HEK293T (cell line): ENCODE results near the gene NRXN2.

ENCODE experiments used
- CTCF ChIA-PET: fragments of 350-600 bp; formaldehyde crosslinking; extraction: SDS; loops from one replicate; lab custom pipeline; 2021; ENCODE audit warnings: antibody characterized with exemption, inconsistent platforms; lab: Yijun Ruan, JAX
- POLR2A ChIA-PET: fragments of 350-600 bp; formaldehyde crosslinking; extraction: SDS; loops from one replicate; lab custom pipeline; 2020; ENCODE audit warnings: antibody characterized with exemption, inconsistent platforms; lab: Yijun Ruan, JAX
- DNase-seq: peaks from one replicate; pipeline ENCODE4 v3.0.0; 2012; ENCODE audit warnings: mixed read lengths; ENCODE audit errors: extremely low spot score
- ARNT ChIP-seq: fragments of 450-650 bp; IDR thresholded peaks from 2 replicates; pipeline ENCODE4 v1.6.1; 2017; ENCODE audit warnings: mild to moderate bottlenecking
- BHLHE40 ChIP-seq: fragments of 450-650 bp; IDR thresholded peaks from 2 replicates; pipeline ENCODE4 v1.6.1; 2016; ENCODE audit warnings: mild to moderate bottlenecking, moderate library complexity, borderline replicate concordance
- CTBP1 ChIP-seq: fragments of 450-650 bp; IDR thresholded peaks from 2 replicates; pipeline ENCODE4 v1.6.1; 2016; ENCODE audit warnings: borderline replicate concordance
- ELF4 ChIP-seq: fragments of 450-650 bp; IDR thresholded peaks from 2 replicates; pipeline ENCODE4 v1.6.1; 2017; ENCODE audit warnings: antibody characterized with exemption
- FOXA1 ChIP-seq: fragments of 450-650 bp; IDR thresholded peaks from 2 replicates; pipeline ENCODE4 v1.6.1; 2016; ENCODE audit warnings: mild to moderate bottlenecking
- FOXK2 ChIP-seq: fragments of 450-650 bp; IDR thresholded peaks from 2 replicates; pipeline ENCODE4 v1.6.1; 2016; ENCODE audit warnings: mild to moderate bottlenecking
- FOXM1 ChIP-seq: fragments of 450-650 bp; IDR thresholded peaks from 2 replicates; pipeline ENCODE4 v1.6.1; 2017; ENCODE audit warnings: mild to moderate bottlenecking, borderline replicate concordance
- HDGF ChIP-seq: fragments of 450-650 bp; IDR thresholded peaks from 2 replicates; pipeline ENCODE4 v1.6.1; 2017; ENCODE audit warnings: antibody characterized with exemption, borderline replicate concordance
- L3MBTL2 ChIP-seq: fragments of 450-650 bp; conservative IDR thresholded peaks from 2 replicates; pipeline ENCODE4 v1.6.1; 2016; ENCODE audit warnings: mild to moderate bottlenecking
- LEF1 ChIP-seq: fragments of 450-650 bp; IDR thresholded peaks from 2 replicates; pipeline ENCODE4 v1.6.1; 2017; ENCODE audit warnings: mild to moderate bottlenecking, borderline replicate concordance
- NFRKB ChIP-seq: fragments of 450-650 bp; IDR thresholded peaks from 2 replicates; pipeline ENCODE4 v1.6.1; 2016; ENCODE audit warnings: mild to moderate bottlenecking, moderate library complexity
- SP1 ChIP-seq: fragments of 450-650 bp; IDR thresholded peaks from 2 replicates; pipeline ENCODE4 v1.6.1; 2017
- SUZ12 ChIP-seq: fragments of 450-650 bp; IDR thresholded peaks from 2 replicates; pipeline ENCODE4 v1.6.1; 2016; ENCODE audit warnings: mild to moderate bottlenecking
- TARDBP ChIP-seq: fragments of 450-650 bp; IDR thresholded peaks from 2 replicates; pipeline ENCODE4 v1.6.1; 2016
- ZNF384 ChIP-seq: fragments of 450-650 bp; IDR thresholded peaks from 2 replicates; pipeline ENCODE4 v1.6.1; 2016
- TF ChIP-seq, protein P1 (sequence below): fragments of 450-650 bp; IDR thresholded peaks from 2 replicates; pipeline ENCODE4 v1.6.1; 2016

NRXN2 gene

DNA sequence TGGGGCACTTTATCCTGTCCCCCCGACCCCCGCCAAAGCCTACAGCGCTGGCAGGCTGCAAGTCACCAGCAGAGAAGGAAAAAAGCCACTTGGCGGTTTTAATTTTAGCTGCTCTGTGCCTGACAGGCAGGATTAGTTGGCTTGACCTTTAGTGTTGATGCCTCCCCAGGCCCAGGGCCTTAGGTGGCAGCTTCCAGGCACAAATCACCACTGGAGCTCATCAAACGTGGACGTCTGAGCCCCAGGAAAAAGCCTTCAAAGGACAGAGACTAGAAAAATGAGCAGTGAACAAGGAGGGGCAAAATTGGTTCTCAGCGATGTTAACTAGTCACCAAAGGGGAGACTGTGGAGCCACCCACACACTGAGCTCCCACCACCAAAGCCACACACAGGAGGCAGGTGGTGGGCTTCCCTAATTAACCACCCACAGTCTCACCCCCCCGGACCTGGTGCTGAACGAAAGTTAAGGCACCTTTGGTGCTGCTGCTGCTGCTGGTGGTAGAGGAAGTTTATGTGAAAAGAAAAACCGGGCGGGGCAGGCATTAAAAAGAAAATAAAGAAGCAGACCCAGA is 41.1 kb upstream of the NRXN2 start:
- CTCF ChIA-PET, result no interaction called here
- DNase-seq, result no peak
- no peak for TF ChIP-seq TARDBP
- TF ChIP-seq FOXA1, result no peak
- POLR2A ChIA-PET, result interaction anchor here (0.8 to 2.0 kb wide), 4 partner anchors 9 to 20 kb away, joined by 3 to 11 read pairs (median 4); partner anchors contain the start of genes RASGRP2 and SF1

DNA sequence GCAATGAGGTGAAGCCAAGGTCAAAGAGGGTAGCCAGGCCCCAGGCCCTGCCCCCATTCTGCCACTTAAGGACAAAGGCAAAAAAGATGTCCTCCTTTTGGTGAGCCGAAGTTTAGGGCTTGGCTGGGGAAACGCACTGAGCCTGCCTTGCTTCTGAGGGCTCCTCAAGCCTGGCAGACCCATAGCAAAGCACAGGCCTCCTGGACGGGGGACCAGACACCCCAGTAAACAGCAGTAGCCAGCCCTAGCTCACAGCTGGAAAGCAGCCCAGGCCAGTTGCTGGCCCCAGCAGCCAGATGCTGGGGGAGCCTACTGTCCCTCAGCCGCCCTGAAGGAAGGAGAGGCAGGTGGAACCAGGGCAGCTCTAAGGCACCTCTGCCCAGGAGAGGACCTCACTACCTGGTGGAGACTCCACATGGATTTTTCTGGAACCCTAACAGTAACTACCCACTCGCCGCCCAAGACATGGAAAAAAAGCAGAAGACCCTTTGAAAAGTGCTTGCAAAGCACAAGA is 40.6 kb upstream of the NRXN2 start:
- DNase-seq, result no peak
- TF ChIP-seq ZNF384, result no peak
- TF ChIP-seq FOXA1, result no peak
- no peak for TF ChIP-seq SP1
- TF ChIP-seq NFRKB, result no peak
- TF ChIP-seq CTBP1, result no peak
- TF ChIP-seq TARDBP, result no peak
- POLR2A ChIA-PET, result interaction anchor here (0.5 to 2.0 kb wide), 5 partner anchors 9 to 36 kb away, joined by 3 to 11 read pairs (median 3); partner anchors contain the start of genes RASGRP2 and SF1
- CTCF ChIA-PET, result interaction anchor here (0.8 kb wide), 1 partner anchor 113 kb away, joined by 3 read pairs; no protein-coding TSS in a partner anchor

DNA sequence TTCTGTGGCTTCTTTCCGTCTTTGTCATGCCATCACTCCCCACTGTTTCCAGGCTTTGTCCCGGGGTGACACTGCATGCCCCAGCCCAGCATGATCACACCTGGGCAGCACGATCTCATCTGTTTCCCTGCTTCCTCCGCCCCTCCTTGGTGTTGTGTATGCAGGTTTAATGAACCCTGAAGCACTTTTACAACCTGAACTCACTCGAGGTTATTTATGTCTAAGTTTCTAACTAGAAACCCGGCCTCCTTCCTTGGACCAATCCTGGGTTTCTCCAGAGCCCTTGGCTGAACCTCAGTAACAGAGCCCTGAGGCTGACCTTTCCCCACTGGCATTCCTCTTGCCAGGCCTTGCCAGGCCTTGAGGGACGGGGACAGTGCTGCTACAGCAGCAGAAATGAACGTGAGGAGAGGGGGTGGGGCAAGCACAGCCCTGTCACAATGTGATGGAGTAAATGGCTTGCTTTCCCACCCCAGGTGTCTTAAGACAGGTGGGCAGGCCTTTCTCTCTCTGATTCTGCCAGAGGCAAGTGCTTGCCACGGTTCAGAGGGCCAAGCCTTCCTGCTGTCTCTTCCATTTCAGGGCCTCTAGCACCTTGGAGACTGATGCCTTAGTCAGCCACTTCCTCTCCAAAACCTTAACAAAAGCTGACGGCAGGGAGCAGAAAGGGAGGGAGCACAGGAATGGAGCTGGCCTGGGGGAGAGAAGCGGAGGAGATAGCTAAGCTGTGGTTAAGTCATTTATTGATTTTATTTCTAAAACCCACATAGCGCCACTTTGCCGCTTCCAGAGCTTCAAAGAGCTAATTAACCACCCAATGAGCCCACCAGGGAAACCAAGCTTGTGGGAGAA is 39.9 kb upstream of the NRXN2 start:
- POLR2A ChIA-PET, result interaction anchor here (0.5 to 2.0 kb wide), 7 partner anchors 8 to 37 kb away, joined by 3 to 11 read pairs (median 4); partner anchors contain the start of genes RASGRP2 and SF1

DNA sequence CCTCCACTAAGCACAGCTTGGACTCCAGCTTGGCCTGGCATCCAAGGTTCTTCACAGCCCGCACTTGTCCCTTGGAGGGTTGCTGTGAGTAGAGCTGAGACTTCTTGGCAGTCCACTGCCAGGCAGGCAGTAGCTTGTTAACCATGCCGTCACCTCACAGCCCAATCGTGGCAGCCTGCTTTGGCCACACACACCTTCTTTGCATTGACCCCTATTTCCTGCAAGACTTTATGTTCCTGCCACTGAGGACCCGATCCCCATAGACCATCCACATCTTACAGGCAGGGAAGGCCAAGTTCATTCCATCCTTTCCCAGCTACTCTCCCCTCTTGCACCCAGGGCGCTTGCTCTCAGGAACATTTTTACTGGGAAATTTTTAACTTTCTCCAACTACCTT is 39.3 kb upstream of the NRXN2 start:
- no peak for DNase-seq
- ChIA-PET CTCF (no interaction called here), POLR2A (interaction anchor here (1.1 kb wide), 2 partner anchors 8 to 16 kb away, joined by 4 to 8 read pairs; no protein-coding TSS in a partner anchor)

More for the DNA sequence above, 39.9 kb upstream of the NRXN2 start:
- CTCF ChIA-PET, result interaction anchor here (0.8 kb wide), 1 partner anchor 112 kb away, joined by 3 read pairs; no protein-coding TSS in a partner anchor
- no peak for DNase-seq
- TF ChIP-seq FOXK2 (no peak), ZNF384 (no peak), NFRKB (no peak), ELF4 (no peak), SP1 (no peak), TARDBP (no peak), CTBP1 (no peak), HDGF (no peak), SUZ12 (no peak), BHLHE40 (no peak), FOXA1 (no peak), LEF1 (no peak), L3MBTL2 (no peak), ARNT (no peak), FOXM1 (no peak)
- TF ChIP-seq, protein P1, sequence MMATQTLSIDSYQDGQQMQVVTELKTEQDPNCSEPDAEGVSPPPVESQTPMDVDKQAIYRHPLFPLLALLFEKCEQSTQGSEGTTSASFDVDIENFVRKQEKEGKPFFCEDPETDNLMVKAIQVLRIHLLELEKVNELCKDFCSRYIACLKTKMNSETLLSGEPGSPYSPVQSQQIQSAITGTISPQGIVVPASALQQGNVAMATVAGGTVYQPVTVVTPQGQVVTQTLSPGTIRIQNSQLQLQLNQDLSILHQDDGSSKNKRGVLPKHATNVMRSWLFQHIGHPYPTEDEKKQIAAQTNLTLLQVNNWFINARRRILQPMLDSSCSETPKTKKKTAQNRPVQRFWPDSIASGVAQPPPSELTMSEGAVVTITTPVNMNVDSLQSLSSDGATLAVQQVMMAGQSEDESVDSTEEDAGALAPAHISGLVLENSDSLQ, result no peak

DNA sequence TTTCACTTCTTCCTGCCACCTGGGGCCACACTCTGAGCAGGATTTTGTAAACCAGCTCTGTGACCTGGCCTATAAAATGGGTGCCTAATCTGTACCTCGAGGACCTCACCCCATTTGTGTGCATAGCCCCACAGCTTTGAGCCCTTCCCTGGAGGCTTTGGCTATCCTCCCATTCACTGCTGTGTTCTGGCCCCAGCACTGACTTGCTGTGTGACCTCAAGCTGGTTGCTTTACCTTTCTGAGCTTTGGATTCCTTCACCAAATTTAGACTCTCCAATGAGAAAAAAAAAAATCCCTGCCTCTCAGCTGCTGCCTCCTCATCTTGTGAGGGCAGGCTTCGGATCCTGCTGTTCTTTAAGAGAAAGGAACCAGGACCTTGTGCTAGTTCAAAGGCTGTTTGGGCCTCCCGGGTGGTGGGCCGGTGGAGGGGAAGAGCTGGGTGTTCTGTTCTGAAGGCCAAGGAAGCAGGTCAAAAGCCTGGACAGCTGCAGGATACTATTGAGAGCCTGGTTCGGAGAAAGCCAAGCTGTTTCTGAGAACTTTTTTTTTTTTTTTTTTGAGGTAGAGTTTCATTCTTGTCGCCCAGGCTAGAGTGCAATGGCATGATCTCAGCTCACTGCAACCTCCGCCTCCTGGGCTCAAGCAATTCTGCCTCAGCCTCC is 37.9 kb upstream of the NRXN2 start:
- DNase-seq, result no peak
- ChIA-PET CTCF (interaction anchor here (0.7 to 2.4 kb wide), 4 partner anchors 14 to 26 kb away, joined by 3 to 7 read pairs (median 6); partner anchors contain the start of gene RASGRP2), POLR2A (interaction anchor here (0.6 to 1.4 kb wide), 4 partner anchors 16 to 18 kb away, joined by 3 to 9 read pairs (median 4); partner anchors contain the start of genes RASGRP2 and SF1)
- no peak for TF ChIP-seq ZNF384
- TF ChIP-seq NFRKB, result no peak
- no peak for TF ChIP-seq FOXA1
- no peak for TF ChIP-seq TARDBP
- TF ChIP-seq LEF1, result no peak

More for the DNA sequence above, 39.3 kb upstream of the NRXN2 start:
- TF ChIP-seq FOXM1 (no peak), ELF4 (no peak), CTBP1 (no peak), TARDBP (no peak), FOXK2 (no peak), HDGF (no peak), SP1 (no peak), ZNF384 (no peak), L3MBTL2 (no peak), ARNT (no peak), SUZ12 (no peak), FOXA1 (no peak), LEF1 (no peak), NFRKB (no peak)
- TF ChIP-seq, protein P1, result no peak
